SJSA1 (cell line): ENCODE results near the gene NID2. TPM values are rescaled to one million over a fixed set of nuclear protein-coding genes. Genes with fewer than 3 reads are reported as not detected.

Experiments used
- DNase-seq, 2 experiments: peaks; one replicate each; pipeline ENCODE4 v3.0.0-alpha.2; 2015 to 2020; ENCODE audit warnings: low spot score in 2 of 2, low read depth in 1 of 2
- H3K27ac ChIP-seq: fragments of 250-450 bp; sonication (Bioruptor Pico); 2 replicates; pipeline ENCODE4 v1.5.1; 2020; ENCODE audit warnings: mild to moderate bottlenecking, moderate library complexity
- H3K27me3 ChIP-seq: fragments of 250-450 bp; sonication (Bioruptor Pico); replicated peaks from 2 replicates; pipeline ENCODE4 v1.5.1; 2020; ENCODE audit warnings: mild to moderate bottlenecking, moderate library complexity
- H3K36me3 ChIP-seq: fragments of 250-450 bp; sonication (Bioruptor Pico); 2 replicates; pipeline ENCODE4 v1.5.1; 2020; ENCODE audit warnings: mild to moderate bottlenecking
- H3K4me1 ChIP-seq: fragments of 250-450 bp; sonication (Bioruptor Pico); replicated peaks from 2 replicates; pipeline ENCODE4 v1.6.1; 2021; ENCODE audit warnings: mild to moderate bottlenecking
- H3K4me3 ChIP-seq: fragments of 250-450 bp; sonication (Bioruptor Pico); 2 replicates; pipeline ENCODE4 v1.5.1; 2020; ENCODE audit warnings: mild to moderate bottlenecking
- H3K9me3 ChIP-seq: fragments of 250-450 bp; sonication (Bioruptor Pico); replicated peaks from 2 replicates; pipeline ENCODE4 v1.5.1; 2020; ENCODE audit warnings: mild to moderate bottlenecking
- total RNA-seq: library from RNA; depleted of rRNA; stranded (reverse); fragments of >200 nt; shearing (Covaris generic); gene quantifications from 2 replicates; pipeline ENCODE4 v1.2.3, GENCODE V29; 2014

The NID2 gene
- total RNA-seq, 1 experiment from 2014 or later, result 63.9 TPM

GRCh38 chr14:52025310-52025709, 43.5 kb downstream of the NID2 start:
- Histone ChIP-seq H3K27ac (no peak overlapping the region), H3K27me3 (no peaks in the 10 kb centered on the region), H3K4me1 (peaks cover 30% of the 10 kb centered on the region), H3K4me3 (no peak overlapping the region), H3K9me3 (peaks cover 3% of the 10 kb centered on the region; the same call in 1 of the 2 replicates), H3K36me3 (peaks cover 7% of the 10 kb centered on the region)
- DNase-seq, result no peak

GRCh38 chr14:52023518-52023917, 45.3 kb downstream of the NID2 start:
- H3K4me1 ChIP-seq, result peaks cover 33% of the 10 kb centered on the region
- no peak for DNase-seq
- H3K27ac ChIP-seq, result no peak overlapping the region
- H3K36me3 ChIP-seq, result peaks cover 18% of the 10 kb centered on the region
- peaks cover 3% of the 10 kb centered on the region; the same call in 1 of the 2 replicates for H3K9me3 ChIP-seq
- no peak overlapping the region for H3K4me3 ChIP-seq
- H3K27me3 ChIP-seq, result no peaks in the 10 kb centered on the region

GRCh38 chr14:52021957-52022600, 46.8 kb downstream of the NID2 start:
- DNase-seq, result peak in 1 of 2 experiments; percentile 20
- H3K27ac ChIP-seq, result peak overlapping the region; percentile 24; the same call in 1 of the 2 replicates
- peaks cover 3% of the 10 kb centered on the region; the same call in 1 of the 2 replicates for H3K9me3 ChIP-seq
- peaks cover 40% of the 10 kb centered on the region for H3K4me1 ChIP-seq
- no peaks in the 10 kb centered on the region for H3K27me3 ChIP-seq
- peaks cover 19% of the 10 kb centered on the region for H3K36me3 ChIP-seq
- H3K4me3 ChIP-seq, result no peak overlapping the region

- Histone ChIP-seq H3K9me3 (peaks cover 3% of the 10 kb centered on the region; the same call in 1 of the 2 replicates), H3K4me1 (peaks cover 40% of the 10 kb centered on the region), H3K4me3 (no peak overlapping the region), H3K36me3 (peaks cover 19% of the 10 kb centered on the region), H3K27me3 (no peaks in the 10 kb centered on the region), H3K27ac (peak overlapping the region; percentile 24; the same call in 1 of the 2 replicates)
- DNase-seq, result peak in 1 of 2 experiments; percentile 48
These were observed 47.8 kb downstream of the NID2 start for GRCh38 chr14:52020866-52021717.

GRCh38 chr14:52020161-52020714, 48.6 kb downstream of the NID2 start:
- DNase-seq, result no peak
- H3K4me3 ChIP-seq, result no peak overlapping the region
- no peaks in the 10 kb centered on the region for H3K27me3 ChIP-seq
- no peak overlapping the region for H3K27ac ChIP-seq
- H3K4me1 ChIP-seq, result peaks cover 34% of the 10 kb centered on the region
- peaks cover 3% of the 10 kb centered on the region; the same call in 1 of the 2 replicates for H3K9me3 ChIP-seq
- H3K36me3 ChIP-seq, result peaks cover 14% of the 10 kb centered on the region

GRCh38 chr14:52018970-52019369, 49.9 kb downstream of the NID2 start:
- Histone ChIP-seq H3K4me1 (peaks cover 29% of the 10 kb centered on the region), H3K9me3 (no peaks in the 10 kb centered on the region; the same call in 1 of the 2 replicates), H3K27me3 (no peaks in the 10 kb centered on the region), H3K36me3 (peaks cover 17% of the 10 kb centered on the region), H3K4me3 (no peak overlapping the region), H3K27ac (no peak overlapping the region)
- DNase-seq, result no peak

GRCh38 chr14:52018252-52018651, 50.6 kb downstream of the NID2 start:
- peak in 1 of 2 experiments; percentile 6 for DNase-seq
- peaks cover 19% of the 10 kb centered on the region for H3K36me3 ChIP-seq
- H3K27me3 ChIP-seq, result no peaks in the 10 kb centered on the region
- H3K27ac ChIP-seq, result no peak overlapping the region
- no peaks in the 10 kb centered on the region; the same call in 1 of the 2 replicates for H3K9me3 ChIP-seq
- peaks cover 29% of the 10 kb centered on the region for H3K4me1 ChIP-seq
- H3K4me3 ChIP-seq, result no peak overlapping the region

- DNase-seq, result no peak
These were observed 53.3 kb downstream of the NID2 start for GRCh38 chr14:52015411-52016030.

GRCh38 chr14:52014601-52015267, 54.1 kb downstream of the NID2 start:
- no peaks in the 10 kb centered on the region for H3K9me3 ChIP-seq
- peaks cover 41% of the 10 kb centered on the region for H3K36me3 ChIP-seq
- peaks cover 9% of the 10 kb centered on the region for H3K4me1 ChIP-seq
- H3K4me3 ChIP-seq, result no peak overlapping the region
- no peaks in the 10 kb centered on the region for H3K27me3 ChIP-seq
- no peak for DNase-seq
- H3K27ac ChIP-seq, result no peak overlapping the region

More at GRCh38 chr14:52015411-52016030, 53.3 kb downstream of the NID2 start:
- Histone ChIP-seq H3K27ac (no peak overlapping the region), H3K4me3 (no peak overlapping the region), H3K36me3 (peaks cover 37% of the 10 kb centered on the region), H3K27me3 (no peaks in the 10 kb centered on the region), H3K9me3 (no peaks in the 10 kb centered on the region), H3K4me1 (peaks cover 12% of the 10 kb centered on the region)

GRCh38 chr14:52013984-52014600, 54.8 kb downstream of the NID2 start:
- no peaks in the 10 kb centered on the region for H3K9me3 ChIP-seq
- H3K36me3 ChIP-seq, result peaks cover 43% of the 10 kb centered on the region
- H3K4me3 ChIP-seq, result no peak overlapping the region
- no peak overlapping the region for H3K27ac ChIP-seq
- no peaks in the 10 kb centered on the region for H3K27me3 ChIP-seq
- DNase-seq, result peak in 1 of 2 experiments; percentile 6
- H3K4me1 ChIP-seq, result peaks cover 9% of the 10 kb centered on the region

GRCh38 chr14:52012635-52013034, 56.2 kb downstream of the NID2 start:
- Histone ChIP-seq H3K36me3 (peaks cover 50% of the 10 kb centered on the region), H3K4me3 (no peak overlapping the region), H3K4me1 (no peaks in the 10 kb centered on the region), H3K27ac (no peak overlapping the region), H3K27me3 (no peaks in the 10 kb centered on the region), H3K9me3 (no peaks in the 10 kb centered on the region)
- no peak for DNase-seq

- Histone ChIP-seq H3K4me3 (no peak overlapping the region), H3K27me3 (no peaks in the 10 kb centered on the region), H3K36me3 (peaks cover 59% of the 10 kb centered on the region), H3K9me3 (no peaks in the 10 kb centered on the region), H3K27ac (no peak overlapping the region), H3K4me1 (no peaks in the 10 kb centered on the region)
- no peak for DNase-seq
These were observed 57.3 kb downstream of the NID2 start for GRCh38 chr14:52011523-52011922.
